NCI-H1694 (cell line): ENCODE measurements around the gene DCP1B.
A peak's percentile ranks its signal among the peaks of the same experiment; 100 is the strongest.

Source experiments
- DNase-seq: peaks from one replicate; lab custom pipeline; 2025; lab: John Stamatoyannopoulos, UW

DCP1B gene

DNA sequence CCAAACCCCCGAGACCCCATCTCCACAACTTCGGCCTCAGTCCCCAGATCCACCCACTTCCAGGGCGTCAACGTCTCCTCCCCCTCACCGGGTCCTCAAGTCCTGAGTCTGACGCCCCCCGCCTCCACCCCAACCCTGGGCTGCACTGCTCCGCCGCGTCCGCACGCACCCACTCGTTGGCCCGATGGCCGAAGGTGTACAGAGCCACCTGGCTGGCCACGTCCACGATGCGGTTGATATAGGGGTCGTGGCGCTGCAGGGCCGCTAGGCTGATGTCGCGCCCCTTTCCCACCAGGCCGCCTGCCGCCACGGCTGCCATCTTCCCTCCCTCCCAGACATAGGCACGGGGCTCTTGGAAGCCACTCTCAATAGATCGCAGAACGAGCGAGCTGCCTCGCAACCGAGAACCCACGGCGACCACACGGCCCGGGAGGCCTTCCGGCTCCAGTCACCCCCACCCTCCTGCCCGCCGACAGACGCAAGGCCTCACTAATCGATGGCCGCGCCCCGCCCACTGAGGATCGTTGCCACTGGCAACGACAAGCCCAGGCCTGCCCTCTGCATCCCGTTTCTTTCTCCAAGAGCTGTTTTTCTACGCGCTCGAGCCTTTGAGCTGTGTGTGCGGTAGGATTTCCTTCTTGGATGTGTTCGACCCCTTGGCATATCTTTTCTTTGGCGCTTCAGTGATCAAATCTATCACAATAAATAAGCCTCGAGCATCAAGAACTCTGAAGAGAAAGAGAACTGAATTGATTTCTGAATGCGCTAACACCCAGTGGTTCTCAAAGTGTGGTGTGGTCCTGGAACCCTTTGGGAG, at the start of gene DCP1B:
TSS of gene DCP1B (minus strand) at position 345 of the 817 bp plus-strand sequence. CDS start at position 319, 26 bp downstream.
- peak; percentile 95 for DNase-seq

GRCh38 chr12:2053691-2054090, 49.4 kb upstream of the DCP1B start:
- DNase-seq, result no peak

GRCh38 chr12:2052826-2053678, 48.8 kb upstream of the DCP1B start, which contains the start of gene CACNA1C:
Gene CACNA1C (plus strand): TSS chr12:2052987. CDS start chr12:2053563, 576 bp downstream.
- peak; percentile 44 for DNase-seq

GRCh38 chr12:2051700-2052621, 47.7 kb upstream of the DCP1B start:
- peak; percentile 47 for DNase-seq

DNA sequence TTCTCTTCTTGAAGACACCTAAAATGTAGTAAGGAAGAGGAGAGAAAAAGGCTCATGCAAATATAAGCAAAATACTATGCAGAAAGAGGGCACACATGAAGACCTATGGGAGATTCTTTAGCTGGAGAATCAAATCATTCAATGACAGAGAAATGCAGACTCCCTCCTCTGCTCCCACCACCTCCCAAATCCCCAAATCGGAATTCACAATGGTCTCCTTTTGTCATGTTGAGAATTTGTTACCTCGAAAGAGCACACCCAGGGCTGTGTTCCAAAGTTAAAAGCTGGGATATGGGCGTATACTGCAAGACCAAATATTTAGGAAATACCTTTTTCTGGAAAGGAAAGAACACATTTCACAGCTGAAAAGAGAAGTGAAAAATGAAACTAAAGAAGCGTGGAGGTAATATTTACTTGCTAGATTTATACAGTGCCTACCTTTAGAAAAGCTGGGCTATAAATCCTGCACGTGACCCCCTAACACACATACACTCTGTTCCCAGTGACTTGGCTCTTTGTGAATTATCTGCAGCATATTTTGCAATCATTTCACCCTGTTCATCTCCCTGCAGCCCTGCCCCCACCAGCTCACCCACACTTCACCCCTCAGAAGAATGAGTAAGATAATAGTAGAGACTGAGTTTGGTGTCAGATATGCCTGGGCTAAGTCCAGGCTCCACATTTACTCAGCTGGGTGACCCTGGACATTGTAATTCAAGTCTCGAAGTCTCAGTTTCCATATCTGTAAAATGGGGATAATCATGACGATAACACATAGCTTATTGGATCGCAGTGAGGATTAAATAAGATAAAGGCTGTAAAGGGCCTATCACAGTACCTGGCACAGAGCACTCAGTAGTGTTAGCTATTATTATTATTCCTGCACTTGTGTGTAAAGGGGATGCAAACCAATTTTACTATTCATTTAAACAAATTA, 45.6 kb upstream of the DCP1B start:
- DNase-seq, result no peak

- DNase-seq, result no peak
Measured at GRCh38 chr12:2047752-2048151, 43.5 kb upstream of the DCP1B start.

- DNase-seq, result no peak
Measured at GRCh38 chr12:2046957-2047356, 42.7 kb upstream of the DCP1B start.

GRCh38 chr12:2044165-2044564, 39.9 kb upstream of the DCP1B start:
- DNase-seq, result no peak

- no peak for DNase-seq
Measured at GRCh38 chr12:2043054-2043453, 38.8 kb upstream of the DCP1B start.

DNA sequence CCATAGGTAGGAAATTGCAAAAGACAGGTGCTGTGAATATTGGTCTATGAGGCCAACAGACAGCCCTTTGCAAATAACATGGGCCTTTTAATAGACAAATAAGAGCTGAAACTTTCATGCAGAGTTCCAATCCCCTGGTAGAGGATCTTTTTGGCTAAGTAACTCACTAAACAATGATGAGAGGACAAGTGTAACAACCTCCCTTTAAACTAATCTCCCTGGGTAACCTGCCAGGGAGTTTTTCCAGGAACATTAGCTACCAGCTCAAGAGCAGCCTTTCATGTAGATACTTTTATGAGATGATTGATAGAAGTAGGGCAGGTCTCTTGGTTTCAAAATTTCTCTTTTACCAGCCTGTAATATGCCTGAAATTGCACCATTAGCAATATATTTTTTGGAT, 34.8 kb upstream of the DCP1B start:
- no peak for DNase-seq

DNA sequence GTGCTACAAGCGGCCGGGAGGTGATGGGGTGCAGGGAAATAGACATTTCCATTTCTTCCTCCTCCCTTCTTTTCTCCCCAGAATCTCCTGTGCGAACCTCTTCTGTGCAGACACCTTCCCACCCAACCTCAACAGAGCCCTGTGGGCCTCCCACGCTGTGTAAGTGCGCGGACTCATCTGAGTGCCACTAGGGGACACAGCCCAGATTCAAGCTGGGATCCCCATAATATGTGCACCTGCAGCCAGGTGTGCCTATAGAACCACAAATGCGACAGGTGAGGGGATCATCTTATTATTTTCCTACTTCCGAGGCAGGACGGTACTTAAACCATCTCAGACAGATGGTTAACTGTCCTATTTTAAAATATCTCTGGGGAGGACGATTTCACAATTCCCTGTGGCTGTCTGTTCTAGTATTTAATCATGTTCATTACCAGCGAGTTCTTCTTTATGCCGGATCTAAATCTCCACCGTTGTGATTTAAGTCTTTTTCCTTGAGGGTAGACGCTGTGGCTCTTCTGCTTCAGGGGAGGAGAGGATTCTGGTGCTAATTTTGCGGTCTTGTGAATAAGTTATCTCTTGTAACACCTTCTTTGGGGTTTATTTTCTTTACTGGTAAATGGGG, 31.3 kb upstream of the DCP1B start:
- DNase-seq, result no peak

DNA sequence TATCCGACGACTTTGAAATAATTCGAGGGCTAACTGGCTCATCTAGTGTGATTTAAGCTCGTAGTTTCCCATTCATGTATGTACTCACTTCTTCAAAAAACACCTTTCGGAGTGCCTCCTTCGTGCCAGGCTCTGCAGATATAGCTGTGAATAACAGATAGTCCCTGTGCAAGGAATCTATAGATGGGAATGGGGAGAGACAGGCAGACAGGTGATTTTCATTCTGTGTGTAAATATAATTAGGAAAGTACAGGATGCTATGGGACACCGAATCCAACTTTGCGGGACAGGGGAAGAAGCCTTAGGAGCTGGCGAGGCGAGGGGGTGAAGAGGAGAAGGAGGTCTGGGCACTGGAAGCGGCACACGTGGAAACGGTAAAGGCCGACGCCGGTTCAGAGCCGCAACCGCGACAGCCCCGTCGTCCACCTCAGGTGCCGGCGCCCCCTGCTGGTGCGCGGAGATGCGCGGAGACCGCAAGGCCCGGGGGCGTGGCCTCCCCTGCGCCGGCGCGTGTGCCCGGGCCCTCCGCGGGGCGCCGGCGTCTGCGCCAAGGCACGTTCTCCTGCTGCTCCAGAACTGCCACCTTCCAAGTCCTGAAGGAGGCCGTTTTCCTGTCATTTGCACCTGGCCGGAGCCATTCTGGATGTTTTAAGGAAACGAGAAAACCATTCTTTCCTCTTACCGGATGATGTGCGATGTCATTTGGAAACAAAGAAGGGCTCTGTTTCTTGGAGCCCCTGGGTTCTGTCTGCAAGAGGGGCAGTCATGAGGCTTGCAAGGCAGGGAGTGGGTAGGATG, 30.6 kb upstream of the DCP1B start:
- DNase-seq, result peak; percentile 71

- no peak for DNase-seq
Measured at GRCh38 chr12:2032506-2032905, 28.2 kb upstream of the DCP1B start.

- DNase-seq, result no peak
Measured at GRCh38 chr12:2029851-2030250, 25.6 kb upstream of the DCP1B start.

DNA sequence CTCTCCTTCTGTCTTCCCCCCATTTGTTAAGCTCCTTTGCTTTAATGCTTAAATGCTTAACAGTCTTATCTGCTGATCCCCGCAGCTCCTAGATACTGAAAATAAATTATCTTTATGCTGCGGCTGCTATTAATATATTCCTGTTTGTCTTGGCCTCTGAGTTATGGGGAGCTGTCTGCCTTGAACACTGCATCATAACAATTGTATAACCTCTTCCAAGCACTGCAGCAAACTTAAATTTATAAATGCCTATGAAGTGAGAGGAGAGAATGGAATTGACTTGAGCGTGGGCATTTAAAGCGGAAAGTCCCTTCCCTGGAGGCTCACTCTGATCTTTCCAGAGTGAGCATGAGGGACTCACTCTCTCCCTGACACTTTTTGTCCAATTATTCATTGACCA, 23.1 kb upstream of the DCP1B start:
- no peak for DNase-seq

GRCh38 chr12:2023365-2023764, 19.1 kb upstream of the DCP1B start:
- no peak for DNase-seq

DNA sequence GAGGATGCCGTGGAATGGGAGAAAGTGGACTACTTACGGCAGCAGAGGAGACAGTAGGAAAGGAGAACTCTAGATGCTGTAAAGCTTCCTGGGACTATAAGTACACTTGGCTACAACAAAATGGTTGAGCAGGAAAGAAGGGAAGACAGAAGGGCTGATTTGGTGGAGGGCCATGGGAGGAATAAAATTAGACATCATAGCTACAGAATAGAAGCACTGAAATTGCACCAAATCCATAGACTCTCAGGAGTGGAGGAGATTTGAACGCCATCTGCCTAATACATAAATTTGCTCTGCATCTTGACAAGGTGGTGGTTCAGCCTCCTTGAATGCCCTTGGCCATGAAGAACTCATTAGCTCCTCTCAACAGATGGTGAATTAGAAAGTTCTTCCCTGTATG, 16.3 kb upstream of the DCP1B start:
- no peak for DNase-seq

DNA sequence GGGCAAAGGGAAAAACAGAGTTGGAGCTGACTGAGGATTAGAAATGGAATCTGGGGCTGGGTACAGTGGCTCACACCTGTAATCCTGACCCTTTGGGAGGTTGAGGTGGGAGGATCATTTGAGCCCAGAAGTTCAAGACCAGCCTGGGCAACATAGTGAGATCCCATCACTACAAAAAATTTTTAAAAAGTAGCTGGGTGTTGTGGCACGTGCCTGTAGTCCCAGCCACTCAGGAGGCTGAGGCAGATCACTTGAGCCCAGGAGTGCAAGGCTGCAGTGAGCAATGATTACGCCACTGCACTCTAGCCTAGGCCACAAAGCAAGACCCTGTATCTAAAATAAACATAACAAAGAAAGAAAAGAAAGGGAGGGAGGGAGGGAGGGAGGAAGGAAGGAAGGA, 14.9 kb upstream of the DCP1B start:
- DNase-seq, result no peak

DNA sequence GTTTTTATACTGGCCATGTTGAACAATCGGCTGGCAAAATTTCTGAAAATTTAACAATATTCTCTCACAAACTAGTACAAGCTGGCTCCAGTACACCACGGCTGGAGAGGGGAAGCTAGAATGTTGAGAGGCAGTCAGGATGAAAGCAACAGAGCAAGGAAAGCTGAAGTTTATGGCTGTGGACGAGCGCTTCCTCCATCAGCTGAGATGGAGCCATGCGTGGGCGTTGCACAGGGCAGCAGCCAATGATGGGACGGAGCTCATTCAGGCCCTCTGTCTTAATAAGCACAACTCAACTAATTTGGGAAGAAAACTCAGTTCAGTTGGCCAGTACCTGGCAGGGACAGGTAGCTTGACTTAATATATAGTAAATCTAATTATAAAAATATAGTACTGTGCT, 14.1 kb upstream of the DCP1B start:
- DNase-seq, result no peak
